Left cardiac atrium (tissue), 4 donors: ENCODE measurements around the gene USHBP1. TPM values are rescaled to one million over a fixed set of nuclear protein-coding genes. Genes with fewer than 3 reads are reported as not detected.

Experiments
- ATAC-seq, 2 donors: fragments of 200-7000 bp; cut with Tn5 transposase; one replicate each; pipeline ENCODE4 v1.9.1; 2020; ENCODE audit warnings: mild to moderate bottlenecking in 2 of 2, moderate library complexity in 2 of 2
- DNase-seq: peaks from one replicate; pipeline ENCODE4 v3.0.0-alpha.2; 2020
- intact Hi-C, 2 donors: fragments of 100-400 bp; cut with DNase I; formaldehyde crosslinking; loops; one replicate each; pipeline versions ENCODE4 v1.14.1 to v1.15.1; 2022 to 2023
- total RNA-seq, 2 donors: library from RNA; stranded (reverse); fragmentation: NEBNext Ultra II Directional; extraction: Animal tissue kit (Norgen Biotek cat#: 25700); gene quantifications; one replicate each; pipeline ENCODE4 v1.2.1, GENCODE V29; 2021
- donor health status: DM: no; HTN: yes; CAD: no.
- donor health status: DM: no; HTN: yes; CAD: no; lungs with severe emphysema.
- donor health status: DM: yes; HTN: yes; CAD: no.
- donor health status: Dilated cardiomyopathy.

Gene USHBP1
- total RNA-seq, 2 donors from 2014 or later = 6.5 to 6.7 TPM

DNA sequence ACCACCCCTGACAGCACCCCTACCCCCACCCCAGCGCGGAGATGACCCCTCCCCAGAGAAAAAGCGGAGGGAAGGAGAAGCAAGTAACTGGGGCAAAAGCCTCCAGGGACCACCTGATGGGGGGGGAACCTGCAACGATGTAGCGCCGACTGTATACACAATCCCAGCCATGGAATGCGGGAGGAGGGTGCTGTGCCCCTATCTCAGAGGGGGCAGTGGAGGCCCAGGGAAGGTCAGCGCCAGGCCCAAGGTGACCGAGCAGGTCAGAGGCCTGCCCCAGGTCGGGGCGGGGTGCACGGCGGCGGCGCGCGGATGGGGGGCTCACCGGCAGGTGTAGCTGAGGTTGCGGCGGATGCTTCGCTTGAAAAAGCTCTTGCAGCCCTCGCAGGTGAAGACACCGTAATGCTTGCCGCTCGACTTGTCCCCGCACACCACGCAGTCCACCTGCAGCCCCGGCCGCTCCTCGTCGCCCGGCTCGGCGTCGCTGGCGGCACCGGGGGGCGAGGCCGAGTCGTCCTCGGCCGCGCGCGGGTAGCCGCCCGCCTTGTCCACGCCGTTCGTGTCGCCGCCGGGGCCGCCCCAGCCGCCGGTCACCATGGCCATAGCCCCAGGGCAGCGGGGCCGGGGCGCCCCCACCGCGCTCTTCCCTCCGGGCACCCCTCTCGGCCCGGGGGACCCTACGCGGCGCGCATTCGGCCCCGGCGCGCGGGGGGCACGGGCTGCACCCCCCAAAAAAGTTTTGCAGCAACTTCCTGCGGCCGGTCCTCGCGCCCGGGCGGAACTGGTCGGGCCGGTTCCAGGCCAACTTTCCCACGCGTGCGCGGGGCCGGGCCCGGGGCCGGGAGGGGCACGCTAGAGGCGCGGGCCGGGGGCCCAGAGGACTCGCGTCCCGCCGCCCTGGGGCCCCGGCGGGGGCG is 19.7 kb downstream of the USHBP1 start:
- intact Hi-C loops = no loop called here
- DNase-seq (peak; percentile 50), ATAC-seq (peak in 1 of 2 donors; percentile 4)

DNA sequence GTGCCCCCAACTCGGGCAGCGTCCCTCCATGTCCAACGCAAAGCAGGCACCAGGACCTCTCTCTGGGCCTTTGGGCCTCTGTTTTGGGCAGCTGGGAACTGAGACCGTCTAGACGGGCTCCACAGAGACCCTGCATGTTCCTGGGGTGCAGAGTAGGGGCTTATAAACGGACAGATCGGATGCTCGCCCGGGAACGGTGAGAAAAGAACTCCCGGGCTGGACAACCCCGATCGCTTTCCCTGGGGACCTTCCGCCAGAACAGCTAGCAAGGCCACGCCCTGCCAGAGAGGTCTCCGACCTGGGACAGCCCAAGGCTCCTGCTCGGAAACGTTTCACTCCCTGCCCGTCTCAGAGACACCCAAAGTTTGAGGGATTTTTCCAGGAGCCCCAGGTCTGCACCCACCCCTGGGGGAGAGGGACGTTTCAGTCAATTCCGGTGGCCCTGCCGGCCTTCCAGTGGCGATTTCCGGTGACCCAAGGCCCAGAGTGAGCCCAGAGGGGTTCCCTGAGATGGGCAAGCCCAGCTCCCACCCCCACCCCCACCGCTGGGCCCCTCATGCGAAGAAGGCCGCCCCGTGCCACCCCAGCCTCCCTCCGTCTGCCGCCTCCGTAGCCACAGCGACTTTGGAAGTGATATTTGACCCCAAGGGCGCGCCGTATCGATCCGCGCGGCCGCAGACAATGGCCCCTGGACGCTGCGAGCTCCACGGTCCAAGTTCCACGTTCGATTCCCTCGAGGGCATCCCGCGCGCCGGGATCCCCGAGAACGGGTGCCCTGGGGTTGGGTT is 20.5 kb downstream of the USHBP1 start:
- intact Hi-C loops = no loop called here
- ATAC-seq = peak; percentile 7 to 17
- peak; percentile 79 for DNase-seq

DNA sequence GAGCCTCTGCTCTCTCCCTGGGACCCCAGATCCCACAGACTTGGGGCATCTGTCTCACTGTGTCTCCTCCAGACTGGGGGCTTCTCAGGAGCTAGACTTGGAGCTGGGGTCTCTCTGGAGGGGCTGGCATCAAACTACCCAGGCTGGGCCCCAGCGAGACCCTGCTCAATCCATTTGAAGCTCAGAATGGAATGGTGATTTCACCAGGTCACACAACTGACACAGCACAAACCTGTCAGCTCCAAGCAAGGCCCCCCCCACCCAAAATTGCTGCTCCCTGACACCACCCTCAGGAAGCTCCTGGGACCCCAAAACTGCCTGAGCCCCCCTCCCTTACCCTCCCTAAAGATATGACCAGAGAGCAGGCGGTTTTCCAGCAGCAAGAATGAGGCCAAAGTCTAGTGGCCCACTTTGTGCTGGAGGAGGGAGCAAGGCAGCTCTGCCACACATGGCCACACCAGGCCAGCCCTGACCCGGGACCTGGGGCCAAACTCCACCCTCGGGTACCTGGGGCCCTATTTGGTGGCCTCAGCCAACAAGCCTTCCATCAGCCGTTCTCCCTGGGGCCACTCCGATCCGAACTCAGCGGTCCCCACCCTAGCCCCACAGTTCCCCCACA is 21.2 kb downstream of the USHBP1 start:
- intact Hi-C loops = no loop called here
- no peak for ATAC-seq
- DNase-seq = no peak

DNA sequence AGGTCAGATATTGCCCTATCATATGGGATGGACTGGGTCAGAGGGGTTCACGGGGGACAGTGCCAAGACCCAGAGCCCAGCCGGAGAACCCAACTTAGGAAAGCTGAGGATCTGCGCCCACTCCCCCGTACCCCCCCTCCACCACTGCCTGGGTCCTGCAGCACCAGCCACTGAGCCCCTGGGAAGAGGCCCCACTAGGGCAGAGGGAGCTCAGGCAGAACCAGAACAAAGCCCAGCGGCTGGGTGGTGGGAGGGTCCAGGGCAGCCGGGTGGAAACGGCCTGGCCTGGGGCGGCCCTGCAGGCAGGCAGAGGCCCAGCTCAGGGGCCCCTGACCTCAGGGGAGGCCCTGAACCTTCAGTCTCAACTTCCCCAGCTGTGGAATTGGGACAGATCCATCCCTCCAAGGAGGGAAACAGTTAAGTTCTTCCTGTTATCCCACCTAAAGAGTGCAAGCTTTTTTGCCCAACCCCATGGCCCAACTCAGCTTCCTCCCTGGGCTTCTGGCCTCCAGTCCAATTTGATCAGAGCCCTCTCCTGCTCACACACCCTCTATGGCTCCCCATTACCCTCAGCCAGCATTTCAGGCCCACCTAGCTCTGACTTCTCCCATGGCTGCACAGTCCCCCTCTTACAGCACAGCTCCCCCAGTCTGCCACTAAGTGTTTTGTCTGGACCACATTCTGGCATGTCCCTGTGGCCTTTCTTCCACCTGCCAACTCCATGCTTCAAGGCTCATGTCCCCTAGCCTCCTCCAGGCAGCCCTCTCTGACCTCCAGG is 21.9 kb downstream of the USHBP1 start:
- DNase-seq = no peak
- intact Hi-C loops = no loop called here
- no peak for ATAC-seq

DNA sequence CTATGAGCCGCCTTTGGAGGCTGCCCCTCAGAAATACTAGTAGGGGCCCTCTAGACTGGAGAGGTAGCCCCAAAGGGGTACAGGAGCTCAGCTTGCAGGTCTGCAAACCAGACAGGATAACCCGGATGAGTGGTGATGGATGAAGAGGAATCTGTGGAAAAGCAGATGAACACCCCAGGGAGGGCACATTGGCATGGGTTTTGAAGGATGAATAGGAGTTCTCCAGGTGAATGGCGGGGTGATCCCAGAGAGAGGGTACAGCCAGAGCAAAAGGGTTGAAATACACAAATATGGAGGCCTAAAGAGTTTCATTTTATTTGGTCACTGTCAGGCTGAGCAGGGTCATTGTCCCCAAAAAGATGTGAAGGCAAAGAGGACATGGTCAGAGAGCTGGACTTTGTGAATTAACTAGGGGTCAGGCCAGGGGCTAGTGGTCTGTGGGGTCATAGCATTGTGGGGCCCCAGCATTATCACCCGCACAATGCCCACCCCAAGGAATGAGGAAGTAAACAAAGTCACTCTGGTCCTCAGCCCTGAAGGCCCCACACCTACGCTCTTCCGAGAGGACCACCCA is 23.6 kb downstream of the USHBP1 start:
- intact Hi-C loops = no loop called here
- no peak for ATAC-seq
- DNase-seq = no peak

DNA sequence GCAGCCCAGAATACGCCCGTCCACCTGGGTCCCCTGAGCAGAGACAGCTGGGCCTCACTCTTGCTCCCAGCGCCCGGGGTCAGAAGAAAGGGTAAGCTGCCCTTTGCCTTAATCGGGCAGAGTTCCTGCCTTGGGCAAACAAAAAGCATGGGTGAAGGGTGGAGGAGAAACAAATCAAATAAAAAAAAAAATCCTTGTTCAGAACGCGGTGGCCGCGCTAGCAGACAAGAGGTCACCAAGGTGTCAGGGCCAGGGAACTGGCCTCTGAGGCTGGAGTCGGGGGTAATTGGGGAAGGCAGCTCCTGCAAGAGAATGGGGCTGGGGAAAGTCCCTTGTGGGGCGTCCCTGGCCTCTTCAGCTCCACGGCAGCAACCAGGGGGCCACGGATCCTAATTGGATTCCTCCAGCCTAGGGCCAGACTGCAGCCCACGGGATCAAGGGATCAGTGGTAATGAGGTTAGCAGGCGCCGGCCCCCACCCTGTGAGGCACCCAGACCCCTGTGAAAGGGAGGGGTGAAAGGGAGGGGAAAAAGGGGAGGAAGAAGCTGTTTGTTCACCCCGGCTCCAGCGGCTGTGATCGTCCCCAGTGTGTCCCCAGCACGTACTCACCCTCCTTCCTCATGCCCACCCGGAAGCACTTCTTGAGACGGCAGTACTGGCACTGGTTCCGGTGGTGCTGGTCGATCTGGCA is 24.3 kb downstream of the USHBP1 start:
- intact Hi-C loops = no loop called here
- DNase-seq (no peak), ATAC-seq (no peak)

DNA sequence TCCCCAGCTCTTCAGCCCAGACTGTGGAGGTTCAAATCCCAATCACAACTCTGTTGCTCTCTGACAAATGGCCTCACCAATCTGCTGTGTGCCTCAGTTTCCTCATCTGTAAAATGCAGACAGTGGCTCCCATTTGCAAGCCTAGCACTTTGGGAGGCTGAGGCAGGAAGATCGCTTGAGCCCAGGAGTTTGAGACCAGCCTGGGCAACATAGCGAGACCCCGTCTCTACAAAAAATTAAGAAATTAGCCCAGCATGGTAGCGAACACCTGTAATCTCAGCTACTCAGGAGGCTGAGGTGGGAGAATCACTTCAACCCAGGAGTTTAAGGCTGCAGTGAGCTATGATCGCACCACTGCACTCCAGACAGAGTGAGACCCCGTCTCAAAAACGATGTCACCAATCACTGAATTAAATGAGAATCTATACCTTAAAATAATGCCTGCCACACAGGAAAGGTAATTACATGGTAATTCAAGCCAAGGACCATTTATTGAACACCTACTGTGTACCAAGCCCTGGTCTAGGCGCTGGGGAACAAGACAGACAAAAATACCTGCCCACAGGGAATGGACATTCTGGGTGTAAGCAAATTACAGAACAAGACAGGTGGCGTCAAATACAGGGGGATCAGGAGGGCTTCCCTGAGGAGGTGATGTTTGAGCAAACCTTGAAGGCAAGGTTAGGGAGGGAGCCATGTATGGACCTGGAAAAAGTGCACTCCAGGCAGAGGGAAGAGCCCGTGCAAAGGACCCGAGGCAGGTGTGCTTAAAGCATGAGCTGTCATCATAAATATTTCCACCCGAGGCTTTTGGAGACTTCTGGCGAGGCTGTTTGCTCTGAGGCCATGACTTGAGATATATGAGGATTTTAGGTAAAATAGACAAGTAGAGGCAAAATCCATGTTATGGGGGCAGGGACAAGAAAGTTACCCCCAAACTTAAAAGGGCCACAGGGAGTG is 26.5 kb downstream of the USHBP1 start:
- DNase-seq (no peak), ATAC-seq (no peak)
- intact Hi-C loops = loop anchor here in 1 of 2 donors (5.0 kb wide), 1 partner anchor 171 kb away; no protein-coding TSS in a partner anchor

DNA sequence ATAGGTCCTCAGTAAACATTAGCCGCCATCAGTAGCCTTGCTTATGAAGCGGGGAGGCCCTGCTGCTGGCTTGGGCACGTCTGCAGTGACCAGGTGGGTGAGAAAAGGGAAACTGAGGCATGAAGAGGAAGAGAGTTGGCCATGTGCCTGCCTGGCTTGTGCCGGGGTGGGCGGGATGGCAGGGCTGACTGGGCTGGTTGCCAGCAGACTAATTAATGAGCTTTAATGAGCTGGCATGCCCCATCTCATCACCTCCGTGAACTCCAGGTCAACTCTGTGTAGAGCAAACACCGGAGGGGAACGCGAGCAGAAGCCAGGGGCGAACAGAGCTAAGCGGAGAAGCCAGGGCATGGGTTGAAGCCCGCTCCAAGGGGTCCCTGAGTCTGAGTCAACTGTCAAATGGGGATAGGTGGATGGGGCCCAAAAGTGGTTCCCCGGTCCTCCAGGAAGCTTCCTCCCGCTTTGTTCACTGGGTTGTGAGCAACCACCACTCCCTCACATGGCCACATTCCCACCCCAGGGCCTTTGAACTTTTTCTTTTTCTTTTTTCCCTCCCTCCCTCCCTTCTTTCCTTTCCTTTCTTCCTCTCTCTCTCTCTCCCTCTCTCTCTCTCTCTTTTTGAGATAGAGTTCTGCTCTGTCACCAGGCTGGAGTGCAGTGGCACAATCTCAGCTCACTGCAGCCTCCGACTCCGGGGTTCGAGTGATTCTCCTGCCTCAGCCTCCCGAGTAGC is 27.6 kb downstream of the USHBP1 start:
- intact Hi-C loops = loop anchor here in 1 of 2 donors (5.0 kb wide), 1 partner anchor 170 kb away; no protein-coding TSS in a partner anchor
- DNase-seq (no peak), ATAC-seq (no peak)

DNA sequence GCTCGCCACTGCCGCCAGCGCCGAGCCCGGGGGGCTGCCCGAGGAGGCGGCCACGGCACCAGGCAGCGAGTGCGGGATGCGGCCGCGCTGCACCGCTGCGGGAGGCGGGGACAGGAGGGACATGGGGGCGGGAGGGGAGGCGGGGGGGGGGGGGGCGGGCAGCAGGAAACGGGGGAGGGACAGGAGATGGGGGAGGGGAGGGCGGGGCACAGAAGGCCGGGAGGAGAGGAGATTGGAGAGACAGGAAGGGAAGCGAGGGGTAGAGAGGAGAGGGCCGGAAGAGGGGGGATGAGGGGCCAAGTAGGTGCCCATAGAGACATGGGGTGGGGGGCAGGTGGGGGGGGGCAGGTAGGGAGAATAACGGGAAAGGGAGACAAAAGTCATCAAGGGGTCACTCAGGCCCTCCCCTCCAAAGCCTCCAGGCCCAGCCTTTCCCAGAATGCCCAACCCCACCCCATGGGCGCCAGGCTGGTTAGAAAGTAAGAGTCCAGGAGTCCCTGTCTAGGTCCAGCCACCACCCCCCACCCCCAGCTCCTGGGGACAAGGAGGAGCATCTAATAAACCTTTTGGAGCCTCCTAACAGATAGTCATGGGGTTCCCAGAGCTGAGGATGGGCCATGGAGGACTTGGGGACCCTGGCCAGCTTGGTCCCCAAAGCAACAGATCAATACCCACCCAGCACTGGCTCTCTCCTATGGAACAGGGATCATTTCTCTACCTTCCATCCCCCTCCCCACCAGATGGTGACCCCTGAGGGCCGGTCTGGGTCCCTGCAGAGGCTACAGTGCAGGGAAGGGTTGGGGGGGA is 28.4 kb downstream of the USHBP1 start:
- intact Hi-C loops = loop anchor here in 1 of 2 donors (5.0 kb wide), 1 partner anchor 169 kb away; no protein-coding TSS in a partner anchor
- DNase-seq = no peak
- peak; percentile 1 to 38 for ATAC-seq

DNA sequence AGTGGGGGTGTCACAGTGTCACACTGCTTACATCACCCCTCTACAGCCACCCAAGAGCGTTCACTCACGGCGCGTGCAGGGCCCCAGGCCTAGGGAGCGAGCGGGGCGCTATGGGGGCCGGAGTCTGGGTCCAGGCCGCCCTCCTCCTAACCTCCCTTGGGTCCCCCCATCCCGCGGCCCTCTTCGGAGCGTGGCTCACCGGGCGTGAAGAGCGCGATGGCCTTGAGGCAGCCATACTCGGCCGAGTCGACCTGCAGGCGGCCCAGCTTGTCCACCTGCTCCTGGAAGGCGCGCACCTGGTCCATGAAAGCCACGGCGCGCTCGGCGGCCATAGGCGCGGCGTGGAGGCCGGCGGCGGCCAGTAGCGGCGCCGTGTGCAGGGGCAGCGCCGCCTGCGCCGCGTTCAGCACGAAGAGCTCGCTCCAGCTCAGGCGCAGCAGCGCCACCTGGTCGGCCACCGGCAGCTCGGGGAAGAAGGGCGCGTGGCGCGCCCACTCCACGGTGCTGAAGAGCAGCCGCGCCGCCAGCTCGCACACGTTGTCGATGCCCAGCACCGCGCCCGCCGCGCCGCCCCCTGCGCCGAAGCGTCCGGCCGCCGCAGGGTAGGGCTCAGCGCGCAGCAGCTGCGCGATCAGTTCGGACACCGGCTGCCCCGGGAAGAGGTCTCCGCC is 29.1 kb downstream of the USHBP1 start:
- intact Hi-C loops = loop anchor here in 1 of 2 donors (5.0 kb wide), 1 partner anchor 168 kb away; no protein-coding TSS in a partner anchor
- ATAC-seq (peak; percentile 91 to 93), DNase-seq (peak; percentile 80)

DNA sequence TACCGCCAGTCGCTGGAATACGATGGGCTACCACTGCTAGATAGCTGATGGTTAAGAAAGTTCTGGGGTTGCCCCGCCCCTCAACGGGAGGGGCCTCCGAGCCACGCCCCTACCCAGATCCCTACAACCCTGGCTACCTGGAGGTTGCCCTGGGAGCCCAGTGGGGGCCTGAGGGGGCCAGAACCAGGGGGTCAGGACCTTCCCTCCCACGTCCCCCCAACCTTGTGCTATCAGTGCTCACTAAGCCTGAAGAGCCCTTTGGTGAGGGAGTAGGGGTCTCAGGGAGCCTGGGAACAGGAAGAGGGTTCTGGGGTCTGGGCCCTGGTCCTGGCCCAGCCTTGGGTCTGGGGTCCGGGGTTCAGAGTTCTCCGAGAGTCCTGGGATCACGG is 29.6 kb downstream of the USHBP1 start:
- intact Hi-C loops = loop anchor here in 1 of 2 donors (5.0 kb wide), 1 partner anchor 168 kb away; no protein-coding TSS in a partner anchor
- peak; percentile 65 to 81 for ATAC-seq
- DNase-seq = peak; percentile 66

DNA sequence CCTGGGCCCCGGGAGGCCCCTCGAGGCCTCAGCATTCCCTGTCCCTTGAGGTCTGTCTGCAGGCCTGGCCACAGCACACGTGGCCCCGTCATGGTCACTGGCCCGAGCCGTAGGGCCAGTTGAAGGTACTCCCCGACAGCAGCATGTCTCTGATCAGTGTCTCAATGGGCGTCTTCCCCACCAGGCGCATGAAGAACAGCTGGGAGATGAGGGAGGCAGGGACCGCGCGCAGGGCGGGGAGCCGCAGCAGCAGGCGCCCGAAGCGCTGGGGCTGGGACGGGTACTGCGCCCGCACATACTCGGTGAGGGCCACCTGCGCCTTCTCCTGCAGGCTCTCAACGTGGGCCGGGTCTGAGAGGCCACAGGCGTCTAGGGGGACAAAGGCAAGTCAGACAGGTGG is 32.3 kb downstream of the USHBP1 start:
- no peak for ATAC-seq
- intact Hi-C loops = no loop called here
- no peak for DNase-seq

DNA sequence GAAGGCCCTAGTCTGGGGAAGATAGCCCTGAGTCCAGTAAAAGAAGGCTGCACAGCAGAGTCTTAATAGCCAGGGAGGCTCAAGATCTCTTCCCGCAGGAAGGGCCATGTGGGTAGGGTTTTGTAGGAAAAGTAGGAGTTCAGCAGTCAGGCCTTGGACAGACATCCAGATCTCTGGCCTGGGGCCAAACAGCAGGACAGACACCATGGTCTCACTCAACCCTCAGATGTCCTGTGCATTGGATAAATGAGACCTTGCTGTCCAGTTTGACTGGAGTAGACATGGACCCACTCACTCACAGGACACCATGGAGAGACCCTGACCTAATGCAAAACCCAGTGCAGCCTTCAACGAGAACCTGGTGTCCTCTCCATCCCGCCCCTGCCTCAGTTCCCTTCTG is 34.7 kb downstream of the USHBP1 start:
- no peak for ATAC-seq
- intact Hi-C loops = no loop called here
- DNase-seq = no peak

DNA sequence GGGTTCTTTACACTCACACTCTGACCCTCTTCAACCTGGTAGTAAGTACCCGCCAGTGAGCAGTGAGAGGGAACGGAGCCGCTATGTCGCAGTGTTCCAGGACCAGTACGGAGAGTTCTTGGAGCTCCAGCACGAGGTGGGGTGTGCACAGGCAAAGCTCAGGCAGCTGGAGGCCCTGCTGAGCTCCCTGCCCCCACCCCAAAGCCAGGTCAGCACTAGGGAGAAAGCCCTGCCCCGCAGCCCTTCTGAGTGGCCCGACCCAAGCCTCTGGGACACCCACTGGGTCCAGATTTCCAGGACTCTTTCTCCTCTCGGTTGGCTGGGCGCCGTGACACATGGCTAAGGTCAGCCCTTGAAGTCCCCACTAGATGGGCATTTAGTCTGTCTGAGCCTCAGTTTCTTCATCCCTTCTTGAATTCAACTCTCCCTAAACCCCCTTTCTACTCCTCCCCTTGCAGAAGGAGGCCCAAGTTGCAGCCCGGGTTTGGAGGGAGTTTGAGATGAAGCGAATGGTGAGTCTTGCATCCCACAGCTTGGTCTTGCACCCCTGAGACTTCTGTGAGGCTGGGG is 36.7 kb downstream of the USHBP1 start:
- ATAC-seq (no peak), DNase-seq (no peak)
- intact Hi-C loops = no loop called here
